ENCODE measurements around the gene SRP68.

Gene SRP68

DNA sequence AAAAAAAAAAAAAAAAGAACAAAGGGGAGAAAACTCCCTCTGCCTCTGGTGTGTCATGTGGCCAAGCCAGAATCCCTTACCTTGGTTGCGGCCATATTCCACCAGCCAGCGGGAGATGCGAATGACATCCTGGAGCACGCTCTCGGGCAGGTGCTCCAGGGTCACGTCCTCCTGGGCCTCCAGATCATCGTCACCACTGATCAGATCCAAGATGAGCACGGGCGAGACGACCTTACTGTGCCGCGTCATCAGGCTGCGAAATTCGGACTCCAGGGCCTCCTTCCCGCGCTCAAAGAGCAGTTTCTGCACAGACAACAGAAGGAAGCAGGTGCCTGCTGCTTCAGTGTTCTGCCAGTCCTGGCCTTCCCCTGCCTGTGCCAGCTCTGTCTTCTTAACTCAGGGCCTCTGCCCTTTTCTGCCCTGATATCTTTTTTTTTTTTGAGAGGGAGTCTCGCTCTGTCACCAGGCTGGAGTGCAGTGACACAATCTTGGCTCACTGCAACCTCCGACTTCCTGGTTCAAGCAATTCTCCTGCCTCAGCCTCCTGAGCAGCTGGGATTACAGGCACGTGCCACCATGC, 25.5 kb upstream of the SRP68 start:
- Mint-ChIP-seq H3K4me3 (no peak overlapping the region), H3K36me3 (ENCODE audit: low read depth) (peaks cover 50% of the 10 kb centered on the region), H3K27ac (no peak overlapping the region), H3K27me3 (ENCODE audit: low read depth) (no peaks in the 10 kb centered on the region), H3K9me3 (no peaks in the 10 kb centered on the region), H3K4me1 (ENCODE audit: low read depth) (peaks cover 8% of the 10 kb centered on the region)
- no peak for DNase-seq (ENCODE audit: low spot score)

DNA sequence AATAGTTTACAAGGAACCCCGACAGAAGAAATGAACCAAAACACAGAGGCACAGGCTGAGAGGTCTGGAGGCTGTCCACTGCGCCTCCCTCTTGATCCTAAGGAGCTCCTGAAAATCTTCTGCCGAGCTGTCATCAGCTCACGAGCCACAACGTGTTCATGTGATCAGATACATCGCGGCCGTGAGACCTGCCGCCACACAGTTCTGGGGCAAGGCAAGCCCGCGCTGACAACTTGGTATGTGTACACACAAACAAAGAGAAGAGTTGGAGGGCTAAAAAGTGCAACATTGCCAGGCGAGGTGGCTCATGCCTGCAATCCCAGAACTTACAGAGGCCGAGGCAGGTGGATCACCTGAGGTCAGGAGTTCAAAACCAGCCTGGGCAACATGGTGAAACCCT, 23.6 kb upstream of the SRP68 start:
- no peaks in the 10 kb centered on the region for H3K9me3 Mint-ChIP-seq
- no peak for DNase-seq (ENCODE audit: low spot score)
- H3K4me1 Mint-ChIP-seq (ENCODE audit: low read depth) = peaks cover 7% of the 10 kb centered on the region
- H3K27ac Mint-ChIP-seq = no peak overlapping the region
- peaks cover 50% of the 10 kb centered on the region for H3K36me3 Mint-ChIP-seq (ENCODE audit: low read depth)
- no peak overlapping the region for H3K4me3 Mint-ChIP-seq
- H3K27me3 Mint-ChIP-seq (ENCODE audit: low read depth) = no peaks in the 10 kb centered on the region

- H3K9me3 Mint-ChIP-seq = no peaks in the 10 kb centered on the region
- H3K27me3 Mint-ChIP-seq (ENCODE audit: low read depth) = no peaks in the 10 kb centered on the region
- no peak for DNase-seq (ENCODE audit: low spot score)
- no peak overlapping the region for H3K4me3 Mint-ChIP-seq
- peaks cover 4% of the 10 kb centered on the region for H3K4me1 Mint-ChIP-seq (ENCODE audit: low read depth)
- H3K36me3 Mint-ChIP-seq (ENCODE audit: low read depth) = peaks cover 45% of the 10 kb centered on the region
- no peak overlapping the region for H3K27ac Mint-ChIP-seq
These were observed 21.7 kb upstream of the SRP68 start for GRCh38 chr17:76094046-76094445.

DNA sequence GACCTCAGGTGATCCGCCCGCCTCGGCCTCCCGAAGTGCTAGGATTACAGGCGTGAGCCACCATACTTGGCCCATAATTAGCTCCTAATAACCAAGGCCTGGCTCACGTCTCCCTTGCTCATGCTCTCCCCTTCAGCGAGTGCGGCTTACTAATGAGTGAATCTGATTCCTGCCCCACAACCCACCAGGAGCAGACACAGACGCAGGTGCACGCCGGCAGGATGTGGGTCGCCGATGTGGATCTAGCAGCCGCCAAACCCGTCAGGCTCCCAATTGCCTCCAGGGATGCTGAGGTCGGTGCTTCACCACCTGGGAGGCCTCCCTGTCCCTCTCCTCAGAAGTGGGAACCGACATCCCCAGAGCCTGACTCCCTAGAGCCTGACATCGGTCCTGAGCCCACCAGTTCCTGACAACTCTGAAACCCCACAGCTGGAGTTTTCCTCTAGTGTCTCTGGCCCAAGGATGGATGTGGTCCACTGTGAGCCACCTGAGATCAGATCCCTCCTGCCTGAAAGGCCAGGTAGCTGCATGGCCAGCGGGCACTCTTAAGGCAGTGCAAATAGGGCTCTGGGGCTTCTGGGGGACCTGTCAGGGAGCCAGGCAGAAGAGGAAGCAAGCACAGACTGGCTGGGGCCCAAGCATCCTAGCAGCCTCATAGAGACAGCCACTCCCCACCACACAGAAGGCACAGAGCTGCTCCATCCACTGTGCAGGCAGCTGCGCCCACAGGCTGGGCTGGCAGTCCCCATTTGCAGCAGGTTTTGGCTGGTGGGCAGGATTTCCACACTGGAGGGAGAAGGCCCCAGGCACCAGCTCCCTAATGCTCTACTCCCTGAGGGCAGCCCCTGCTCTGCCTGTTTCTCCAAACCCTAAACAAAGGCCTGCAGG, 20.5 kb upstream of the SRP68 start:
- H3K27ac Mint-ChIP-seq = no peak overlapping the region
- H3K36me3 Mint-ChIP-seq (ENCODE audit: low read depth) = peaks cover 44% of the 10 kb centered on the region
- no peak overlapping the region for H3K4me3 Mint-ChIP-seq
- no peak for DNase-seq (ENCODE audit: low spot score)
- no peaks in the 10 kb centered on the region for H3K9me3 Mint-ChIP-seq
- H3K4me1 Mint-ChIP-seq (ENCODE audit: low read depth) = peaks cover 4% of the 10 kb centered on the region
- no peaks in the 10 kb centered on the region for H3K27me3 Mint-ChIP-seq (ENCODE audit: low read depth)

GRCh38 chr17:76091526-76092286, 19.4 kb upstream of the SRP68 start:
- no peak for DNase-seq (ENCODE audit: low spot score)
- Mint-ChIP-seq H3K4me1 (ENCODE audit: low read depth) (peaks cover 4% of the 10 kb centered on the region), H3K27ac (peak overlapping the region; percentile 82), H3K27me3 (ENCODE audit: low read depth) (no peaks in the 10 kb centered on the region), H3K4me3 (peak overlapping the region; percentile 65), H3K36me3 (ENCODE audit: low read depth) (peaks cover 37% of the 10 kb centered on the region), H3K9me3 (no peaks in the 10 kb centered on the region)

- Mint-ChIP-seq H3K27ac (no peak overlapping the region), H3K4me1 (ENCODE audit: low read depth) (peaks cover 4% of the 10 kb centered on the region), H3K4me3 (no peak overlapping the region), H3K9me3 (no peaks in the 10 kb centered on the region), H3K27me3 (ENCODE audit: low read depth) (no peaks in the 10 kb centered on the region), H3K36me3 (ENCODE audit: low read depth) (peaks cover 41% of the 10 kb centered on the region)
- no peak for DNase-seq (ENCODE audit: low spot score)
These were observed 18.3 kb upstream of the SRP68 start for GRCh38 chr17:76090517-76091129.

DNA sequence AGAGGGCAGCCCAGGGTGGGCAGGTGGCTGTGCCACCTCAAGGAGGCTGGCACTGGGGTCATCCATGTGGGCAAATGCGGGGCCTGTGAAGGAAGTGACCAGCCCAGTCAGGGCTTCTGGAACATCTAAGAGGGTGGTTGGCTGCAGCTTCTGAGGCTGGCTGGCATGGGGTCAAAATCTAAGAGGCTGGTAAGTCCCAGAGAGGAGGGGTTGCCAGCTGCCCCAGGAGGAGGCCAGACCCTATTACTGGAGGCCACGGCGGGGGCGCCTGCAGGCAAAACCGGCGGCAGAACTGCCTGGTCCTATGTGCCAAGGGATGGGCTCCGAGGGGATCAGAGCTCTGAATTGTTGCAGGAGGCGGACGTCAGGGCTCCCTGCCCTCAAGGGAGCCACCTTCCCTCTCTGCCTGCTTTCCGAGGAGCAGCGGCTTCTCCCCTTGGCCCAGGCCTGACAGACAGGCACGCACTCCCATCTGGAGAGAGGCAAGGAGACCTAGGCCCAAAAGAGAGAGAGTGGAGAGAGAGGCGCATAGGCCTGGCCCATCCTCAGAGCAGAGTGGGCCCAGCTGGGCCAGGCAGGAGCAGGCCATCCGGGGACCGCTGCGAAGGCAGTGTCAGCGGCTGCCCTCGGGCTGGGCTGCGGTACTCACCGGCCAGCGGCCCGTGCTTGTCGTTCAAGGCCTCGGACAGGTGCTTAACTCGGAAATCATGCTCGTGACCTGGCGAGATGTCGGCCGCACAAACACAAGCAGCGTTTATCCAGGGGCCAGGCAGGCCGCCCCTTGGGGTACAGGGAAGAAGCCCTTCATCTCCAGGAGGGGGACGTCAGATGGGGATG, 17.6 kb upstream of the SRP68 start:
- Mint-ChIP-seq H3K27me3 (ENCODE audit: low read depth) (no peaks in the 10 kb centered on the region), H3K4me1 (ENCODE audit: low read depth) (peaks cover 4% of the 10 kb centered on the region), H3K36me3 (ENCODE audit: low read depth) (peaks cover 41% of the 10 kb centered on the region), H3K27ac (no peak overlapping the region), H3K9me3 (no peaks in the 10 kb centered on the region), H3K4me3 (no peak overlapping the region)
- no peak for DNase-seq (ENCODE audit: low spot score)

GRCh38 chr17:76088868-76089576, 16.7 kb upstream of the SRP68 start:
- H3K36me3 Mint-ChIP-seq (ENCODE audit: low read depth) = peaks cover 41% of the 10 kb centered on the region
- H3K4me3 Mint-ChIP-seq = no peak overlapping the region
- H3K27ac Mint-ChIP-seq = no peak overlapping the region

DNA sequence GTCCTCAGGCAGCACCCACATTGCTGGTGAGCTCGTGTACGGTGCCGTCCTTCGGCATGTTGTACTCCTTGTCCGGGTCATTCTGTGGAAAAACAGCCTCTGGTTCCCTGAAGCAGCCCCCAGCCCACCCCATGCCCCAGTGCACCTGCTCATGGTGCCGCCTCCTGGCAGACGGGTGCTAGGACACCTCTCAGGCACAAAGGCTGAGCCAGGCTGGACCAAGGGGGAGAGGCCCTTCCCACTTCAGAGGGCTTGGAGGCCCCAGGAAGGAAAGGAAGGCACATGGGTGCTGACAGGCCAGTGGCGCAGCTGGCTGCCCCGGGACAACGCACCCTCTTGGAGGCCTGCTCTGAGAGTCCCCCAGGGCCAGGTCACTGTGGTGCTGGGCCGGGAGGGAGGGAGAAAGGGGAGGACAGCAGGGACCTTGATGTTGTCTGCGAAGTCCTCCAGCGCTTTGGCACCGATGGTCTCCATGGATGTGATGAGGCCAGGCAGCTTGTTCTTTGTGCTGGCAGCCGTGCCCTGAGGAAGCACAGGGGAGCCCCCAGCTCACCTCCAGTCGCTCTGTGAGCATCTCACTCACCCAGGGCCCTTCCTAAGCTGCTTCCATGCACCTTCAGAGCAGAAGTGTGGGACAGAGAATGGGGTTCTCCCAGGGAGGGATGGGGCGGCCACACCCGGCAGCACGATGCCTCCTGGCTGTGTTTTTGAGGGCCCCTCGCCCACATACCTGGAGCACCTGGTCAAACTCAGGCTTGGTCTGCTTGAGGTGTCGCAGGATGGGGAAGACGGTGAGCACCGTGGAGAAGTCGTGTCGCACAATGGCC, 15.9 kb upstream of the SRP68 start:
- Mint-ChIP-seq H3K27ac (no peak overlapping the region), H3K36me3 (ENCODE audit: low read depth) (peaks cover 37% of the 10 kb centered on the region), H3K4me1 (ENCODE audit: low read depth) (peaks cover 4% of the 10 kb centered on the region), H3K4me3 (no peak overlapping the region), H3K27me3 (ENCODE audit: low read depth) (no peaks in the 10 kb centered on the region), H3K9me3 (no peaks in the 10 kb centered on the region)
- DNase-seq (ENCODE audit: low spot score) = no peak

More at GRCh38 chr17:76088868-76089576, 16.7 kb upstream of the SRP68 start:
- H3K9me3 Mint-ChIP-seq = no peaks in the 10 kb centered on the region
- DNase-seq (ENCODE audit: low spot score) = no peak
- H3K27me3 Mint-ChIP-seq (ENCODE audit: low read depth) = no peaks in the 10 kb centered on the region
- H3K4me1 Mint-ChIP-seq (ENCODE audit: low read depth) = peaks cover 4% of the 10 kb centered on the region

GRCh38 chr17:76087531-76087930, 15.2 kb upstream of the SRP68 start:
- H3K27me3 Mint-ChIP-seq (ENCODE audit: low read depth) = no peaks in the 10 kb centered on the region
- H3K27ac Mint-ChIP-seq = no peak overlapping the region
- no peak for DNase-seq (ENCODE audit: low spot score)
- peaks cover 33% of the 10 kb centered on the region for H3K36me3 Mint-ChIP-seq (ENCODE audit: low read depth)
- peaks cover 4% of the 10 kb centered on the region for H3K4me1 Mint-ChIP-seq (ENCODE audit: low read depth)
- H3K9me3 Mint-ChIP-seq = no peaks in the 10 kb centered on the region
- H3K4me3 Mint-ChIP-seq = no peak overlapping the region

- Mint-ChIP-seq H3K9me3 (no peaks in the 10 kb centered on the region), H3K27ac (no peak overlapping the region)
These were observed 14.1 kb upstream of the SRP68 start for GRCh38 chr17:76086384-76086783.

DNA sequence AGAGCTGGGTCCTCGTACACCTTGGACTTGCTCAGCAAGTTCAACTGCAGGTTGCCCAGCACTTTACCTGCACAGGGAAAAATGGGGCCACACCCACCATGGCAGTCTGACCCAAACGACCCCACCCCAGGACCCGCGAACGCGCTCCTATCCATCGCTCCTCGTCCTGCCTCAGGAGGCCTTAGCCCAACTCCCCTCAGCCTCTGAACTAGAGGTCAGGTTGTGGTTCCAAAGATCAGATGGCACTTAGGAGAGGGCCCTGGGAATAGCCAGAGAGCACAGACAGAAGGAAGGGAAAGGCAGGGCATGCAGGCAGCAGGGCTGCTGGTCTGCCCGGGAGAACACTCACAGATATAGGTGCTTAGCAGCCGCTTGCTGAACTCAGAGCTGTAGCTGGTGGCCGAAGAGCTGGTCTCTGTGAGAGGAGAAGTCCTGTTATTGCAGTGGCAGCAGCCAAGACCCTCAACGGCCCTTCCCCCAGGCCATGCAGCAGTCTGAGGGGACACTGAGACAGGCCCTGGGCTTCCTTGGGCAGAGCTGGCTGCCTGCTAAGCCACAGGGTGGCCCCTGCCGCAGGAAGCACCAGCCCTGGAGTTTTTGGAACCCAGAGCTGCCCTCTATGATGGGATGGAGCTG, 13.5 kb upstream of the SRP68 start:
- Mint-ChIP-seq H3K4me1 (ENCODE audit: low read depth) (no peaks in the 10 kb centered on the region), H3K9me3 (no peaks in the 10 kb centered on the region), H3K27ac (no peak overlapping the region), H3K4me3 (no peak overlapping the region), H3K36me3 (ENCODE audit: low read depth) (peaks cover 29% of the 10 kb centered on the region), H3K27me3 (ENCODE audit: low read depth) (no peaks in the 10 kb centered on the region)
- no peak for DNase-seq (ENCODE audit: low spot score)

More at GRCh38 chr17:76086384-76086783, 14.1 kb upstream of the SRP68 start:
- H3K27me3 Mint-ChIP-seq (ENCODE audit: low read depth) = no peaks in the 10 kb centered on the region
- peaks cover 30% of the 10 kb centered on the region for H3K36me3 Mint-ChIP-seq (ENCODE audit: low read depth)
- no peak overlapping the region for H3K4me3 Mint-ChIP-seq
- H3K4me1 Mint-ChIP-seq (ENCODE audit: low read depth) = no peaks in the 10 kb centered on the region
- DNase-seq (ENCODE audit: low spot score) = no peak

Data from T-helper 2 cell treated with Interferon-gamma antibody and Interleukin-4, amounts not matched to agents 5 μg/mL and 100 μg/mL, for 36 hours (primary cell).